Immature natural killer cell (primary cell): ENCODE measurements around the gene FOLR1. TPM values are rescaled to one million over a fixed set of nuclear protein-coding genes. Genes with fewer than 3 reads are reported as not detected.
A peak's percentile ranks its signal among the peaks of the same experiment; 100 is the strongest.

Experiments
- DNase-seq, 3 donors: peaks; one replicate each; pipeline ENCODE4 v3.0.0; 2022; ENCODE audit warnings: mixed read lengths in 1 of 3
- H3K27ac Mint-ChIP-seq, 6 donors: one replicate each; pipeline ENCODE4 v1.8.0; 2020; ENCODE audit warnings: mixed read lengths in 6 of 6, mild to moderate bottlenecking in 5 of 6, inconsistent platforms in 4 of 6, moderate library complexity in 3 of 6
- H3K27me3 Mint-ChIP-seq, 3 donors: one replicate each; pipeline ENCODE4 v1.8.0; 2020 to 2021; ENCODE audit warnings: low read depth in 3 of 3, mild to moderate bottlenecking in 3 of 3, mixed read lengths in 3 of 3, moderate library complexity in 3 of 3, inconsistent platforms in 1 of 3
- H3K36me3 Mint-ChIP-seq, 3 donors: one replicate each; pipeline ENCODE4 v1.8.0; 2020; ENCODE audit warnings: mixed read lengths in 3 of 3, inconsistent platforms in 2 of 3, mild to moderate bottlenecking in 2 of 3
- H3K4me1 Mint-ChIP-seq, 2 donors: one replicate each; pipeline ENCODE4 v1.8.0; 2020; ENCODE audit warnings: inconsistent platforms in 2 of 2, mild to moderate bottlenecking in 2 of 2, mixed read lengths in 2 of 2, moderate library complexity in 1 of 2
- H3K4me3 Mint-ChIP-seq, 5 donors: one replicate each; pipeline ENCODE4 v1.8.0; 2020; ENCODE audit warnings: mild to moderate bottlenecking in 5 of 5, mixed read lengths in 5 of 5, inconsistent platforms in 3 of 5, moderate library complexity in 3 of 5
- H3K9me3 Mint-ChIP-seq, 6 donors: one replicate each; pipeline ENCODE4 v1.8.0; 2020; ENCODE audit warnings: mild to moderate bottlenecking in 6 of 6, mixed read lengths in 6 of 6, inconsistent platforms in 4 of 6, moderate library complexity in 3 of 6
- polyA plus RNA-seq, 3 donors: library from polyadenylated mRNA; unstranded; fragments of 300-500 nt; fragmentation: Illumina TruSeq; gene quantifications; one replicate each; pipeline ENCODE4 v1.2.3, GENCODE V29; 2021

Gene FOLR1
- polyA plus RNA-seq, 3 donors from 2014 or later: not detected

- H3K4me3 Mint-ChIP-seq: no peak overlapping the region
- peak; percentile 22 to 52 (median 31) for DNase-seq
These were observed 46.1 kb downstream of the FOLR1 start for GRCh38 chr11:72238040-72238450.

DNA sequence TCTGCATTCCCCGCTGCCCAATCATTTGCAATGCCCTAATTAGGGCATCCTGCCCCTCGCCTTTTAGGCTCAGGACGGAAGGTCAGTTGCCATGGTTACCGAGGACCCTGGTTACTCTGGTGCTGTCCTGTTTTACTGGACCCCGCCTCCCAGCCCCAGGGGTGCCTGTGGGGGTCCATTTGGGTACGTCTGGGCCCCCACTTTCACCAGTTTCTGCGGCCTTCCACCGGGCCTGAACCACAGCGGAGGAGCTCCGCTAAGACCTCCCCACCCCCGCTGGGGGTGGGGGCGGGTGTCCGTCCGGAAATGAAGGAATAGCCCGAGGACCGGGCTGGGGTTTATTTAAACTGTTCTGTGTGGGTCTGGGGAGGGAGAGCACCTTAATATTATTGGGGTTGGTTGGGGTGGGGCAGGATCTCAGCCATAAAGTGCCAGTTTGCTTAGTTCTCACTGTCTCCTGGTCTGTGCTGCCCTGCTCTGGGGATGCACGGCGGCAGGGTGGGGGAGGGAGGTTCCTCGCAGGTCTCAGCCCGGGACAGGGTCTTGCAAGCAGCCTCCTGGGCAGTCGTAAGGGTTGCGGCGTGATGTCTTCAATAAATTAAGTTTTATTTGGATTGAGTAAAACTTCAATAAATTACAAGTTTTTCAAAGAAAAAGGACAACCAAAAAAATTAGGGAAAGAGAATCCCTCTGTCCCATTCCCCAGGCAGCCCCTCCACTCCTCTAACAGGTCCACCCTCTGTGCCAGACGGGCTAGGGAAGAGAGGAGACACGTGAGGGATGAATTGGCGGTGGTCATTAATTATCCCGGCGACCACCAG lies 46.8 kb downstream of the FOLR1 start:
- Mint-ChIP-seq H3K27ac (no peak overlapping the region), H3K4me3 (peak overlapping the region in 3 of 5 donors; percentile 30 to 41 (median 40)), H3K27me3 (peaks cover 14 to 25% (median 14%) of the 10 kb centered on the region in 3 donors)

More at GRCh38 chr11:72238040-72238450, 46.1 kb downstream of the FOLR1 start:
- Mint-ChIP-seq H3K27me3 (peaks cover 11 to 19% (median 14%) of the 10 kb centered on the region in 3 donors), H3K27ac (no peak overlapping the region), H3K4me1 (peaks cover 16 to 19% of the 10 kb centered on the region in 2 donors), H3K9me3 (peaks cover 0 to 2% (median 0%) of the 10 kb centered on the region in 6 donors), H3K36me3 (peaks cover 0 to 23% (median 3%) of the 10 kb centered on the region in 3 donors)

GRCh38 chr11:72239313-72239848 lies 47.4 kb downstream of the FOLR1 start:
- peak in 1 of 3 donors; percentile 17 for DNase-seq
- Mint-ChIP-seq H3K27me3 (peaks cover 14 to 25% (median 15%) of the 10 kb centered on the region in 3 donors), H3K4me3 (peak overlapping the region; percentile 64 to 79 (median 72)), H3K9me3 (peaks cover 0 to 2% (median 0%) of the 10 kb centered on the region in 6 donors), H3K27ac (no peak overlapping the region), H3K4me1 (peaks cover 20 to 21% of the 10 kb centered on the region in 2 donors), H3K36me3 (peaks cover 0 to 15% (median 3%) of the 10 kb centered on the region in 3 donors)

More for the DNA sequence above, 46.8 kb downstream of the FOLR1 start:
- Mint-ChIP-seq H3K4me1 (peaks cover 20 to 21% of the 10 kb centered on the region in 2 donors), H3K36me3 (peaks cover 0 to 20% (median 3%) of the 10 kb centered on the region in 3 donors), H3K9me3 (peaks cover 0 to 2% (median 0%) of the 10 kb centered on the region in 6 donors)
- DNase-seq: no peak

- Mint-ChIP-seq H3K36me3 (peaks cover 0 to 10% (median 3%) of the 10 kb centered on the region in 3 donors), H3K27ac (no peak overlapping the region), H3K27me3 (peaks cover 14 to 30% (median 19%) of the 10 kb centered on the region in 3 donors), H3K4me1 (peaks cover 21 to 26% of the 10 kb centered on the region in 2 donors), H3K4me3 (peak overlapping the region; percentile 46 to 78 (median 77)), H3K9me3 (peaks cover 0 to 5% (median 0%) of the 10 kb centered on the region in 6 donors)
- no peak for DNase-seq
These were observed 48.0 kb downstream of the FOLR1 start for GRCh38 chr11:72239849-72240460.

DNA sequence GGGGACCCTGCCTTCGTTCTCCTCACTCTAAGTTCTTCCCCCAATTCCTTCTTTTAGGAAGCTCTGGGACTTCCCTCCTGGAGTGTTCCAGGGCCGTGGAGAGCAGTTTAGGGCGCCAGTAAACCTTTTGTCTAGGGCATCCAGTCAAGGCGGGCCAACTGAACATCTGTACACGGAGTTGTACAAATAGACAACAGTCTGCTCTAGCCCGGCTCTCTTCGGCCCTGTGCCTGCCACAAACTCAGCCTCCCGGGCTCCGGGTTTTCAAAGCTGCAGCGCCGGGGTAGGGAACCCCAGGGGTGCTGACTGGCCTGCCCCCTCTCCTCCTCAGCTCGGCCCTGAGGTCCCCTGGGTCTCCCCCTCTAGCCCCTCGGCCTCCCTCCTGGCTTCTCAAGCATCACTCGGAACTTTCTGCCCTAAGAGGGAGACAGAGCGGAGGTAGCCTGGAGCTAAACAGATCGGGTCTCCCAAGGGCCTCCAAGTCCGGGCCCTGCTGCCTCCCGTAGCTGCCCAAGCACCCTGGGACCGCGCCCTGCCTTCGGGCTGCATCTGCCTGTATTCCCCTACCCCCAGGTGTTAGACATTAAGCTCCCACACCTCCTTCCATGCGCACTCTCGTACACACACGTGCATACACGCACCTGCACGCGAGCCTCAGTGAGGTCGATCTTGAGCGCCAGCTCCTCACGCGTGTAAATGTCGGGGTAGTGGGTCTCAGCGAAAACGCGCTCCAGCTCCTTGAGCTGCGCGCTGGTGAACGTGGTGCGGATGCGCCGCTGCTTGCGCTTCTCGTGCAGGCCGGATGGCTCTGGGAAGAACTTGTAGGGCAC lies 48.7 kb downstream of the FOLR1 start:
- Mint-ChIP-seq H3K36me3 (peaks cover 0 to 10% (median 3%) of the 10 kb centered on the region in 3 donors), H3K27ac (no peak overlapping the region), H3K4me3 (peak overlapping the region; percentile 46 to 78 (median 77)), H3K9me3 (peaks cover 0 to 5% (median 0%) of the 10 kb centered on the region in 6 donors), H3K27me3 (peaks cover 14 to 30% (median 19%) of the 10 kb centered on the region in 3 donors), H3K4me1 (peaks cover 21 to 26% of the 10 kb centered on the region in 2 donors)
- DNase-seq: no peak

- peaks cover 21 to 26% of the 10 kb centered on the region in 2 donors for H3K4me1 Mint-ChIP-seq
- DNase-seq: no peak
- H3K9me3 Mint-ChIP-seq: peaks cover 0 to 5% (median 0%) of the 10 kb centered on the region in 6 donors
- H3K36me3 Mint-ChIP-seq: peaks cover 0 to 9% (median 3%) of the 10 kb centered on the region in 3 donors
- no peak overlapping the region for H3K4me3 Mint-ChIP-seq
- peaks cover 14 to 30% (median 19%) of the 10 kb centered on the region in 3 donors for H3K27me3 Mint-ChIP-seq
- no peak overlapping the region for H3K27ac Mint-ChIP-seq
These were observed 49.4 kb downstream of the FOLR1 start for GRCh38 chr11:72241291-72241781.

GRCh38 chr11:72242141-72242540 lies 50.2 kb downstream of the FOLR1 start:
- Mint-ChIP-seq H3K4me3 (peak overlapping the region in 1 of 5 donors; percentile 45), H3K9me3 (peaks cover 0 to 5% (median 0%) of the 10 kb centered on the region in 6 donors), H3K4me1 (peaks cover 21 to 26% of the 10 kb centered on the region in 2 donors), H3K36me3 (peaks cover 0 to 3% (median 0%) of the 10 kb centered on the region in 3 donors), H3K27me3 (peaks cover 14 to 30% (median 19%) of the 10 kb centered on the region in 3 donors), H3K27ac (no peak overlapping the region)
- no peak for DNase-seq

- Mint-ChIP-seq H3K27me3 (peaks cover 14 to 30% (median 19%) of the 10 kb centered on the region in 3 donors), H3K27ac (no peak overlapping the region), H3K36me3 (peaks cover 0 to 3% (median 0%) of the 10 kb centered on the region in 3 donors), H3K9me3 (peaks cover 0 to 5% (median 0%) of the 10 kb centered on the region in 6 donors), H3K4me3 (peak overlapping the region in 4 of 5 donors; percentile 8 to 28 (median 15)), H3K4me1 (peaks cover 21 to 26% of the 10 kb centered on the region in 2 donors)
- no peak for DNase-seq
These were observed 51.5 kb downstream of the FOLR1 start for GRCh38 chr11:72243173-72244059.

GRCh38 chr11:72244060-72244360 lies 52.1 kb downstream of the FOLR1 start, which contains the start of gene PHOX2A:
PHOX2A (minus strand) TSS chr11:72244176; CDS start chr11:72244004, 172 bp downstream.
- Mint-ChIP-seq H3K27me3 (peaks cover 14 to 30% (median 19%) of the 10 kb centered on the region in 3 donors), H3K4me3 (peak within 1 kb of the TSS in 4 of 5 donors; percentile 8 to 28 (median 15)), H3K4me1 (peaks cover 18 to 22% of the 10 kb centered on the region in 2 donors), H3K9me3 (peaks cover 0 to 5% (median 0%) of the 10 kb centered on the region in 6 donors), H3K36me3 (peaks cover 0 to 3% (median 0%) of the 10 kb centered on the region in 3 donors), H3K27ac (peak within 1 kb of the TSS in 1 of 6 donors; percentile 46)
- DNase-seq: no peak

DNA sequence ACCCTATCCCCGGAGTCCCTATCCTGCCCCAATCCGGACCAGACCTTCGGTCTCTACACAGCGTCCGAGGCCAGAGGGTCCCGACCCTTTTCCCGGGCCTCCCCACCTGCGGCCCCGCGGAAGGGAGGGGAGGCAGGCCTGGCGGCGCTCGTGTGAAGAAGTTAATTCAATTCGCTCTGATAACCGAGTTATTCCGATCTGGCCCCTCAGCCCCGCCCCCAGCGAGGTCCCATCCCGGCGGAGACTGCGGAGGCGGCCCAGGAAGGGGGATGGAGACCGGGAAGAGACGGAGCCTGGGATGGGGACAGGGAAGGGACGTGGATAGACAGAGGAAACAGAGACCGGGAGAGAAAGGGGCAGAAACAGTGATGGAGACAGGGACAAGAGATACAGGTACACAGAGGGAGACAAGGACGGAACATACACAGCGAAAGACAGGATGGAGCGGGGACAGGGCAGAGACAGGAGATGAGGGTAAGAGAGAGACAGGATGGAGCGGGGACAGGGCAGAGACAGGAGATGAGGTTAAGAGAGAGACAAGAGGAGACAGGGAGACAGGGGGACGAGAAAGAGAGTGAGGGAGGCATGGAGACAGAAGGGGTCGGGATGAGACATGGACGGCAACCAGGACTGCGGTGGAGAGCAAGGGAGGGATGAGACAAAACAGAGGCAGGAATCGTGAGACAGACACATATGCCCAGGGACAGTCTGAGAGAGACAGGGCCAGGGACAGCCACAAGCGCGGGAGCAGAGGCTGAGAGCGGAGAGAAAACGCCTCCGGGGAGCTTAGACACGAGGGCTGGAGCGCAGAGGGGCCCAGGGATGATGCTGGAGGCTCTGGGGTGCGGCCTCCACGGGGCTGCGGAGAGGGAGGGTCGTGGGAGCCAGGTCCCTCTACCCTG lies 52.7 kb downstream of the FOLR1 start:
- peaks cover 0 to 3% (median 0%) of the 10 kb centered on the region in 3 donors for H3K36me3 Mint-ChIP-seq
- H3K4me3 Mint-ChIP-seq: peak overlapping the region in 2 of 5 donors; percentile 6 to 9
- H3K27me3 Mint-ChIP-seq: peaks cover 12 to 30% (median 17%) of the 10 kb centered on the region in 3 donors
- peaks cover 0 to 5% (median 0%) of the 10 kb centered on the region in 6 donors for H3K9me3 Mint-ChIP-seq
- DNase-seq: no peak
- H3K4me1 Mint-ChIP-seq: peaks cover 12 to 18% of the 10 kb centered on the region in 2 donors
- H3K27ac Mint-ChIP-seq: peak overlapping the region in 1 of 6 donors; percentile 46

DNA sequence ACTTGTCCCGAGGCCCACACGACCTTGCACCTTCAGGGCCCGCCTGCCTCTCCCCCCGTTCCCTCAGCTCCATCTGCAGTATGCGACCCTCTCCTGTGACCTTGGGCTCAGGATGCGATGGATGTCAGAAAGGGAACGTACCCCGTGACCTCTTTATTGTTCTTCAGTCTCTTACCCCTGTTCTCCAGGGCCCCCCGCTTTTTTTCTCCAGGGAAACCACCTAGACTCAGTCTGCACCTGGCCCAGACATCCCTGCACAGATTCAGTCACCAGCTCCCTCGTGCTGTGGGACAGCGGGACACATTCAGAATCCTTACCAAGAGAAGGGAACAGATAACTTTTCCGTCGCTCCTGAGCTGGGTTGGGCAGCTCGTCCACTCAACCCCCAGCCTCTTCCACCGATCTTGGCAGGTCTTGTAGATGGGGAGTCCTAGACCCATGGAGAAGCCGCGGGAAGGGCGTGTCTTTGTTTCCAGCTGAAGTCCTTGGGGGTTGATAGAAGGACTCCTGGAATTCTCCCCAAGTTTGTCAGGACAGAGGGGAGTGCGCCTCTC lies 53.4 kb downstream of the FOLR1 start:
- Mint-ChIP-seq H3K9me3 (peaks cover 0 to 3% (median 0%) of the 10 kb centered on the region in 6 donors), H3K4me1 (peaks cover 9 to 16% of the 10 kb centered on the region in 2 donors), H3K4me3 (no peak overlapping the region), H3K27me3 (peaks cover 13 to 28% (median 17%) of the 10 kb centered on the region in 3 donors), H3K36me3 (peaks cover 0 to 1% (median 0%) of the 10 kb centered on the region in 3 donors), H3K27ac (no peak overlapping the region)
- no peak for DNase-seq
